ENCODE data around the gene PLXNA1. TPM values are rescaled to one million over a fixed set of nuclear protein-coding genes. Genes with fewer than 3 reads are reported as not detected.

PLXNA1 gene
- total and polyA plus RNA-seq, 8 donors = 6.4 to 20.0 (median 8.5) TPM

DNA sequence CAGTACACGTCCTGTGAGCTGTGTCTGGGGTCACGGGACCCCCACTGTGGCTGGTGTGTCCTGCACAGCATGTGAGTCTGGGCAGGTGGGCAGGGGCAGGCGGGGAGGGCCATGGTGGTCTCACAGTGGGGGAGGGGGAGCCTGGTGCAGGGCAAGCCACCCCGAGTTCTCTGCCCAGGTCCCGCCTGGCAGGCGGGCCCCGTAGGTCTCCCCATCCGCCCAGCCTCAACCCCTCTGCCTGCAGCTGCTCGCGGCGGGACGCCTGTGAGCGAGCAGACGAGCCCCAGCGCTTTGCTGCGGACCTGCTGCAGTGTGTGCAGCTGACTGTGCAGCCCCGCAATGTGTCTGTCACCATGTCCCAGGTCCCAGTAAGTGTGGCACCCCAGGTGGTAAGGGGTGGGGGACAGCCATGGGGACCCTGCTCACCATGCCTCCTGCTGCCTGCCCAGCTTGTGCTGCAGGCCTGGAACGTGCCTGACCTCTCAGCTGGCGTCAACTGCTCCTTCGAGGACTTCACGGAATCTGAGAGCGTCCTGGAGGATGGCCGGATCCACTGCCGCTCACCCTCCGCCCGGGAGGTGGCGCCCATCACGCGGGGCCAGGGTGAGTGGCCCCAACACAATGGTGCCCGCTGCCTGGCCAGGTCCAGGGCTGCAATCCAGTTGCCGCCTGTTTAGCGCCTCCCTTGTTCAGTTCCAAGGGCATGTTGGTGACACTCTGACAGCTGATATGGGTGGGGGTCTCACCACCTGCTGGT, 21.9 kb downstream of the PLXNA1 start:
- DNase-seq (no peak), ATAC-seq (no peak), FAIRE-seq (no peak)
- intact Hi-C loops (cut with DNase I) = no loop called here
- Histone ChIP-seq H3K9me3 (no peaks in the 10 kb centered on the region), H3K4me1 (no peaks in the 10 kb centered on the region), H3K27me3 (no peaks in the 10 kb centered on the region), H3K4me3 (no peak overlapping the region), H3K27ac (no peak overlapping the region), H3K36me3 (no peaks in the 10 kb centered on the region)
- 95 to 96% methylated on average over 32 of the region's 32 CpGs for WGBS, 2 donors
- TF ChIP-seq, protein P1, sequence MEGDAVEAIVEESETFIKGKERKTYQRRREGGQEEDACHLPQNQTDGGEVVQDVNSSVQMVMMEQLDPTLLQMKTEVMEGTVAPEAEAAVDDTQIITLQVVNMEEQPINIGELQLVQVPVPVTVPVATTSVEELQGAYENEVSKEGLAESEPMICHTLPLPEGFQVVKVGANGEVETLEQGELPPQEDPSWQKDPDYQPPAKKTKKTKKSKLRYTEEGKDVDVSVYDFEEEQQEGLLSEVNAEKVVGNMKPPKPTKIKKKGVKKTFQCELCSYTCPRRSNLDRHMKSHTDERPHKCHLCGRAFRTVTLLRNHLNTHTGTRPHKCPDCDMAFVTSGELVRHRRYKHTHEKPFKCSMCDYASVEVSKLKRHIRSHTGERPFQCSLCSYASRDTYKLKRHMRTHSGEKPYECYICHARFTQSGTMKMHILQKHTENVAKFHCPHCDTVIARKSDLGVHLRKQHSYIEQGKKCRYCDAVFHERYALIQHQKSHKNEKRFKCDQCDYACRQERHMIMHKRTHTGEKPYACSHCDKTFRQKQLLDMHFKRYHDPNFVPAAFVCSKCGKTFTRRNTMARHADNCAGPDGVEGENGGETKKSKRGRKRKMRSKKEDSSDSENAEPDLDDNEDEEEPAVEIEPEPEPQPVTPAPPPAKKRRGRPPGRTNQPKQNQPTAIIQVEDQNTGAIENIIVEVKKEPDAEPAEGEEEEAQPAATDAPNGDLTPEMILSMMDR (IDR thresholded peaks at IDR 0.05) = no peak

DNA sequence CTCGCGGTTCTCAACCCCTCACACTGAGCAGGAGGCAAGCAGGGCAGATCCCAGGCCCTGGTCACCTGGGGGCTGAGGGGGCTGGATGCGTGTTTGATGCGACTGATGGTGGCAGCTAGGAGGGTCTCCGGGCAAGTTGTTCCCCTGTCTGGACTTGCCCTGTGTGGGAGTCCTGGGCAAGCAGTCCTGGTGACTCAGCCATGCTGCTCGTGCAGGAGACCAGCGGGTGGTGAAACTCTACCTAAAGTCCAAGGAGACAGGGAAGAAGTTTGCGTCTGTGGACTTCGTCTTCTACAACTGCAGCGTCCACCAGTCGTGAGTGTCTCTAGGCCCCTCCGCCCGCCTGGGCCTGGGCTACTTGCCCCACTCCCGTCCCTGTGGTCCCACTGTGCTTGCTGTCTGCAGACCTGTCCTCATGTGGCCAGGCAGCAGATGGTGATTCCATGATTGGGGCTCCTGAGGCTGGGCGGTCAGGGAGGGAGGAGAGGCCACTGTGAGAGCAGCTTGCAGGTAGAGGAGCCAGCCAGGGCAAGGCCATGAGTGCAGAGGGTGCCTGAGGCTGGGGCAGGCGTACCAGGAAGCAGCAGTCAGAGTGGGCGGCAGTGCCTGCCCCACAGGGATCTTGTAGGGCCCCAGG, 23.1 kb downstream of the PLXNA1 start:
- H3K4me1 ChIP-seq = no peaks in the 10 kb centered on the region
- TF ChIP-seq, protein P1 (IDR thresholded peaks at IDR 0.05) = no peak
- ATAC-seq = no peak
- H3K9me3 ChIP-seq = no peaks in the 10 kb centered on the region
- no peak overlapping the region for H3K27ac ChIP-seq
- 93 to 95% methylated on average over 17 of the region's 17 CpGs for WGBS, 2 donors
- no peak for FAIRE-seq
- no peak overlapping the region for H3K4me3 ChIP-seq
- intact Hi-C loops (cut with DNase I) = no loop called here
- H3K36me3 ChIP-seq = no peaks in the 10 kb centered on the region
- H3K27me3 ChIP-seq = no peaks in the 10 kb centered on the region
- DNase-seq = no peak

- FAIRE-seq = no peak
- no peaks in the 10 kb centered on the region for H3K9me3 ChIP-seq
- no peak overlapping the region for H3K27ac ChIP-seq
- DNase-seq = no peak
- TF ChIP-seq, protein P1 (IDR thresholded peaks at IDR 0.05) = no peak
- intact Hi-C loops (cut with DNase I) = no loop called here
- no peaks in the 10 kb centered on the region for H3K27me3 ChIP-seq
- ATAC-seq = no peak
- WGBS, 2 donors = 91 to 93% methylated on average over 6 to 8 of the region's 8 CpGs
- H3K36me3 ChIP-seq = no peaks in the 10 kb centered on the region
- no peaks in the 10 kb centered on the region for H3K4me1 ChIP-seq
- H3K4me3 ChIP-seq = no peak overlapping the region
Measured at GRCh38 chr3:127006781-127007436, 24.0 kb downstream of the PLXNA1 start.

- no peaks in the 10 kb centered on the region for H3K4me1 ChIP-seq
- FAIRE-seq (no peak), DNase-seq (no peak), ATAC-seq (no peak)
- 90 to 93% methylated on average over 10 of the region's 10 CpGs for WGBS, 2 donors
- H3K36me3 ChIP-seq = peaks cover 0 to 9% (median 0%) of the 10 kb centered on the region in 3 donors
- TF ChIP-seq, protein P1 (IDR thresholded peaks at IDR 0.05) = no peak
- no peaks in the 10 kb centered on the region for H3K27me3 ChIP-seq
- intact Hi-C loops (cut with DNase I) = no loop called here
- H3K9me3 ChIP-seq = no peaks in the 10 kb centered on the region
- no peak overlapping the region for H3K4me3 ChIP-seq
- no peak overlapping the region for H3K27ac ChIP-seq
Measured at GRCh38 chr3:127008236-127008635, 25.3 kb downstream of the PLXNA1 start.
